Ishikawa (cell line): ENCODE measurements around the gene IDI2.

Source experiments
- CEBPB ChIP-seq: IDR thresholded peaks from 2 replicates; pipeline ENCODE4 v1.6.1; 2012
- CREB1 ChIP-seq: IDR thresholded peaks from 2 replicates; pipeline ENCODE4 v1.6.1; 2012; ENCODE audit warnings: low read depth
- EP300 ChIP-seq: IDR thresholded peaks from 2 replicates; pipeline ENCODE4 v1.6.1; 2012; ENCODE audit warnings: borderline replicate concordance
- RAD21 ChIP-seq: IDR thresholded peaks from 2 replicates; pipeline ENCODE4 v1.6.1; 2012; ENCODE audit warnings: low read depth
- TAF1 ChIP-seq: IDR thresholded peaks from 2 replicates; pipeline ENCODE4 v1.6.1; 2012; ENCODE audit warnings: low read depth, mild to moderate bottlenecking
- TEAD4 ChIP-seq: IDR thresholded peaks from 2 replicates; pipeline ENCODE4 v1.6.1; 2012
- YY1 ChIP-seq: IDR thresholded peaks from 2 replicates; pipeline ENCODE4 v1.6.1; 2012; ENCODE audit warnings: low read depth
- TF ChIP-seq, protein P1 (sequence below): IDR thresholded peaks from 2 replicates; pipeline ENCODE4 v1.6.1; 2012

GRCh38 chr10:1047937-1048336, 22.3 kb upstream of the IDI2 start:
- TF ChIP-seq, protein P1, sequence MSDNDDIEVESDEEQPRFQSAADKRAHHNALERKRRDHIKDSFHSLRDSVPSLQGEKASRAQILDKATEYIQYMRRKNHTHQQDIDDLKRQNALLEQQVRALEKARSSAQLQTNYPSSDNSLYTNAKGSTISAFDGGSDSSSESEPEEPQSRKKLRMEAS, result no peak
- TF ChIP-seq EP300 (no peak), CEBPB (no peak), CREB1 (no peak), TAF1 (no peak), RAD21 (no peak), YY1 (no peak), TEAD4 (no peak)
